SIG-M5 treated with dmso at 0.1 percent for 504 hours (cell line): ENCODE results near the gene KIF26B.

ENCODE experiments used
- DNase-seq: peaks from one replicate; lab custom pipeline; 2025; ENCODE audit not compliant: unreplicated experiment; lab: John Stamatoyannopoulos, UW

KIF26B gene

GRCh38 chr1:245270972-245271371, 116.2 kb downstream of the KIF26B start:
- no peak for DNase-seq

DNA sequence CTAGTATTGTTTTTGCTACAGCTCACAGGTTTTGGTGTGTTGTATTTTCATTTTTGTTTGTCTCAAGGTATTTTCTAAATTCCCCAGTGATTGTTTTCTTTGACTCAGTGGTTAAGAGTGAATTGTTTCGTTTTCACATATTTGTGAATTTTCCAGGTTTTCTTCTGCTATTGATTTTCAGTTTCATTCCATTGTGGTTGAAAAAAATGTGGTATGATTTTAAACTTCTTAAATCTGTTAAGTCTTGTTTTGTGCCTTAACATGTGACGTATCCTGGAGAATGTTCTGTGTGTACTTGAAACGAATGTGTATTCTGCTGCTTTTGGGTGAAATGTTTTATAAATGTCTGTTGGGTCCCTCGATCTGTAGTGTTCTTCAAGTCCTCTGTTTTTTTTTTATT, 117.9 kb downstream of the KIF26B start:
- DNase-seq, result no peak

- DNase-seq, result peak; percentile 19
Observed at GRCh38 chr1:245276445-245276844, 121.7 kb downstream of the KIF26B start.

DNA sequence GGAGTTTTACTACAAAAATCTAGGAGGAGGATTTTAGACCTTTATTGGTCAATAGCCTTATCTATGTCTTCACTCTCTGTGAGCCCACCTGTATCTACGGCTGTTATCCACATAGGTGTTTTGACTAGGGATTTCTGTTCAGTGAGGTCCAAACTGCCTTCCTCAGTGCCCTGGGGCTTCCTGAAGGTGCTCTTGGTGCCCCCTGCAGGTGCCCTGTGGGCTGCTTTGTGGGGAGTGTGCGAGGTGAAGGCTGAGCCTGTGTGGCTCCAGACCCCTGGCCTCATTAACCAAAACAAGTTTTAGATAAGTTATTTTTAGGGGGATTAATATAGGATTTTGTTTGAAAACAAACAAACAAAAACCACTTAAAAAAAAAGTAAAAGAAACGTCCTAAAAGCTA, 122.5 kb downstream of the KIF26B start:
- no peak for DNase-seq

DNA sequence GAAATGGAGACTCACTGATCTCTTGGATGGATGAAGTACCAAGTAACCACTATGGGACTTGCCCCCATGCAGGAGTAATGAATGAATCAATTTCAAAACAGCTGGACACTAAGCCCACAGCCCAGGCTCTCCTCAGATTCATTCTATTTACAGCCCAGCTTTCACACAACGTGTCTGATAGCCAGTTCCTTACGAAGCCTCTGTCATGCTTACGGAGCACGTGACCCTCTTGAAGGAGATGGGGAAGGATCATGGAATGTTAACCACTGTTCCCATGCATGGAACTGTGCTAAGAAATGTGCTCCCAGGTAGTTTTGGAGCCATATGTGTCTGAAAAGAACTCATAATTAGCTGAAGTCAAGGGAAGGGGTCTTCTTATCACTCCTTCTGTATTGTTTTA, 124.1 kb downstream of the KIF26B start:
- no peak for DNase-seq

DNA sequence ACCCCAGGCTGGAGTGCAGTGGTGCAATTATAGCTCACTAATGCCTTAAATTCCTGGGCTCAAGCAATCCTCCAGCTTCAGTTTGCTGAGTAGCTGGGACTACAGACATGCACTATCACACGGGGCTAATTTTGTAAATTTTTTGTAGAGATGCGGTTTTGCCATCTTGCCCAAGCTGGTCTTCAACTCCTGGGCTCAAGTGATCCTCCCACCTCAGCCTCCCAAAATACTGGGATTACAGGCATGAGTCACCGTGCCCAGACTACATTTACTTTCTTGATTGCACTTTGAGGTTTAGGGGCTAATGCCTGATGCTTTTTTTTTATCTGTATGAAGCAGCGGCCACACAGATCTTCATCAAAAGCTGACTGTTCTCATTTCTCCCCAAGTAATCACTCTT, 124.6 kb downstream of the KIF26B start:
- DNase-seq, result no peak

- DNase-seq, result no peak
Observed at GRCh38 chr1:245283001-245283400, 128.2 kb downstream of the KIF26B start.

DNA sequence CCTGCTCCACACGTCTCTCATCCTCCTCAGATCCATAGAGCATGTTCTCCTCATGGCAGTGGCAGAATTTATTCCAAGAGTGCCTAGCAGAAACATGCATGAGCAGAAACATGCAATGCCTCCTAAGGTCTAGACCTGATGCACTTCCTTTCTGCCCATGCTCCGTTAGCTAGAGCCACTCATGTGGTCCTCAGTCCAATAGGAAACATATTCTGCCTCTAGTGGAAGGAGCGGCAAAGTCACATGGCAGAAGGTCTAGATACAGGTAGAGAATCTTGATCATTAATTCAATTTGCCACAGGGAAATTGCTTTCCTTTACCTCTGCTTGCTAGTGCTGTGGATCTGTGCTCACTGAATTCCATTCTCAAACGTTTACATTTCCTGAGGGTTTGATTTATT, 130.4 kb downstream of the KIF26B start:
- no peak for DNase-seq

DNA sequence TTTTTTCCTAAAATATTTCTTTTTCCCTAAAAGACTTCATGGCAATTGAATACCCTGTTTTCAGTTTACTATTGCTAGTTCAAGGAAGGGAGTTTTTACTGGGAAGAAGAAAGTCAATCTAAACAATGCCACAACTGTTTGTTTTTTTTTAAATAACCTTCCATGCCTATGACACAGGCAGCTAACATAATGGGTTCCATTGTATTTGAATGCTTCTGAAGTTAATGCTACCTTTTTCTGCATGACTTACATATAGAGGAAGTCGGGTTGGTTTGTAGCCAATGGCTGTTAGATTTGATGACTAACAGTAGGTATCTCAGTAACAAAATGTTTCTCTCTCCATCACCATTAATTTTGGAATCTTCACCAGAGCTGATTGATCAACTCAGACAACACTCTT, 134.0 kb downstream of the KIF26B start:
- DNase-seq, result no peak

DNA sequence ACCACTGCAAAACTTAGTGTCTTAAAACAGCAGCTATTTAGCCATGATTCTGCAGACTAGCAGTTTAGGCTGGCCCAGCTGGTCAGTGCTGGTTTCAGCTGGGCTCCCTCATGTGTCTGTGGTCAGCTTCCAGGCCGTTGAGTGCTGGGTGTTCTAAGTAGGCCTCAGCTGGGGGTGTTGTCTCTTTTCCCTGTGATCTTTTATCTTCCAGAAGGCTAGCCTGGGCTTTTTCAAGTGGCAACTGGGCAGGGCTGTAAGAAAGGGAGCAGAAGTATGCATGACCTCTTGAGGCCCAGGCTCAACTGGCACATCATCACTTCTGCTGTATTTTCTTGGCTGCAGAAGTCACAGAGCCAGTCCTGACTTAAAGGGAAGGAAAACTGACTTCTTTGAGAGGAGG, 136.1 kb downstream of the KIF26B start:
- DNase-seq, result no peak

- DNase-seq, result no peak
Observed at GRCh38 chr1:245291351-245291750, 136.6 kb downstream of the KIF26B start.

GRCh38 chr1:245292141-245292540, 137.4 kb downstream of the KIF26B start:
- no peak for DNase-seq

DNA sequence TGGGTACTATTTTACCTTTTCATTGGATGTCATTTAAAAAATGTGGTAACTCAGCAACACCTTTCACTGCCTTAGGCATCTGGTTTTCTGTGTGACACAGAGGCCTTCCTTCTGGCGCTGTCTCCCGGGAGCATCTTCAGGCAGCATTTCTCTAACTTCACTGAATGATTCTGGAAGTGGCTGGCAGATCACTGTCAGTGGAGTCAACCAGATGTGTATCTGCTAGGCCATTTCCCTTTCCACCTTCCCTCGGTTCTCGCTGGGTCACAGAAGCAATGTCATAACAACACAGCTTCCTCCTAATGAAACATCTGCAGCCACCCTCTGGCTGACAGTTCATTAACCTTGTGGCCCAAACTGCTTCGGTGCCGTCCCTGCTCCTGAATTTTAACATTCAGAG, 137.8 kb downstream of the KIF26B start:
- DNase-seq, result peak; percentile 59

- DNase-seq, result no peak
Observed at GRCh38 chr1:245294020-245294419, 139.2 kb downstream of the KIF26B start.

DNA sequence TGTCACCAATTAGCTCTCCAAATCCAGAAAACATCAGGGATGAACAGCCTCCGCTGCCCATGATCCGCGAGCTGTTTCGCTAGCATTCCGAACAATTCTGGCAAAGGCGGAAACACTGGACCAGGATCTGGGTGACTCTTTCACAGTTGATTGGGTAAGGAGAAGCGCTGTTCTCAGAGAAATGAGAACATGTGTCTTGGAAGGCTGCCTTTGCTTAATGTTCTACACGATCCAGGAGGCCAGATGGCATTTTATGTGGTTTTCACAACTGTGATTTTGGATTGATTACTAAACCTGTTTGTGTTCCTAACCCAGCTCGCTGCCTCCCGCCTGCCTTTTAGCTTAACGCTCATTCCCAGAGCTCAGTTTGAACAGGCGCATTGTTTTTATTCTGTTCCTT, 144.0 kb downstream of the KIF26B start:
- no peak for DNase-seq

GRCh38 chr1:245301162-245301580, 146.4 kb downstream of the KIF26B start:
- no peak for DNase-seq

DNA sequence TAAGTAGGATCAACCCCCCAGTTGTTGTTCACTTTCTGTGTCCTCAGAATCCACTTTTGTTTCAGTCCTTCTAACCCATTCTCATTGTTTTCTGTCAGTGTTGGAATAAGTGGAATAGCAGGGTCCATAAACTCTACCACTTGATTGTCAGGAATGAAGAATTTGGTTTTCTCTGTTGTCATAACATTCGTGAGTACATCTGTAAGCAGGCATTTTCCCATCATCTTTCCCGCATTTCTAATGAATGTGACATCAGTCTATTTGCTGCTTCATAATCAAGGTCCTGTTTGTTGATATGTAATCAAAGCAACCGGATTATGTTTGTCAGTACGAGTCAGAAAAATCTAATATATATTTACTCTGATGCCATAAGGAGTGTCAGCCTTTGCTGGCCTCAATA, 147.1 kb downstream of the KIF26B start:
- no peak for DNase-seq

GRCh38 chr1:245304698-245305097, 149.9 kb downstream of the KIF26B start:
- DNase-seq, result no peak

GRCh38 chr1:245306020-245306419, 151.2 kb downstream of the KIF26B start:
- no peak for DNase-seq

DNA sequence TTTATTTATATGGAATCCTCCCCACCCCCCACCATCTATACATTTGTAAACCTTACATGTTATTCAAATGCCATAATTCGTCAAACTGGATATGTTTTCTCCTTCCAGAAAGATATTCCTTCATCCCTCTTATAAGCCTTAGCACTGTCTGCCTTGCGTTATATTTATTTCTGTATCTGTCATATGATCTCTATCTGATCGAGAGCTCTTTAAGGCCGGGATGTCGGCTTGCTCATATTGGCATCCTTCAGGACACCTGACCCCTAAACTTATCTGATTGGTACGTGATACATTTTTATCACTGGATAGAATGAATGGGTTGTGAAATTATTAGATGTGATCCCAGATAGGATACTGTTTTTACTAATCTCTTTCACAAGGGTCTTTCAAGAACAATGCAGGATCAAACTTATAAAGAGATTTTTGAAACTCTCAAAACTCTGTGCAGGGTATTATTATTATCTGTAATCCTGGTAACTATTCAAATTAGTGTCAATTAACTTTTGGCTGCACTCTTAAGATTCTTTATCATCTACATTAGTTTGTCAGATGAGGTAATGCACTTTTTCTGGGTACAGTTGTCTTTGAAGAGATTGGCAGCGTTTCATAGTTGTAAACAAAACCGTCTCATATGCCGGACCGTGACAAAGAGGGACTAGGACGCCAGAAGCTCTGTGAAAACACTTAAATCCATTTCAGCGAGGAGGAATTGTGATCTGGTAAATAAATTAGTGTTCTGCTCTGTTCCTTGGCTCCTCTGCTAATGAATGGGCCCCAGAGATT, 152.0 kb downstream of the KIF26B start:
- no peak for DNase-seq

- peak; percentile 96 for DNase-seq
Observed at GRCh38 chr1:245310571-245311531, 156.1 kb downstream of the KIF26B start.

- DNase-seq, result no peak
Observed at GRCh38 chr1:245311887-245312536, 157.2 kb downstream of the KIF26B start.
